Hepatocyte (in vitro differentiated cells): ENCODE data around the gene NIPAL3. TPM values are rescaled to one million over a fixed set of nuclear protein-coding genes. Genes with fewer than 3 reads are reported as not detected.

Source experiments
- DNase-seq: peaks from one replicate; pipeline ENCODE4 v3.0.0-alpha.2; 2016; ENCODE audit warnings: low spot score
- H2AFZ ChIP-seq: fragments of 200-600 bp; sonication (generic); 2 replicates; pipeline ENCODE4 v1.6.0; 2016; ENCODE audit warnings: antibody characterized with exemption, mild to moderate bottlenecking
- H3K27ac ChIP-seq: fragments of 200-600 bp; sonication (generic); 2 replicates; pipeline ENCODE4 v1.5.1; 2016; ENCODE audit warnings: mild to moderate bottlenecking
- H3K27me3 ChIP-seq: fragments of 200-600 bp; sonication (generic); 2 replicates; pipeline ENCODE4 v1.6.1; 2016
- H3K36me3 ChIP-seq: fragments of 200-600 bp; sonication (generic); replicated peaks from 2 replicates; pipeline ENCODE4 v1.5.1; 2016; ENCODE audit warnings: low read depth; ENCODE audit not compliant: insufficient read depth
- H3K4me1 ChIP-seq: fragments of 200-600 bp; sonication (generic); 2 replicates; pipeline ENCODE4 v1.5.1; 2016; ENCODE audit warnings: mild to moderate bottlenecking, moderate library complexity; ENCODE audit not compliant: insufficient read depth
- H3K4me2 ChIP-seq: fragments of 200-600 bp; sonication (generic); 2 replicates; pipeline ENCODE4 v1.6.0; 2016
- H3K4me3 ChIP-seq: fragments of 200-600 bp; sonication (generic); 2 replicates; pipeline ENCODE4 v1.5.1; 2016; ENCODE audit warnings: mild to moderate bottlenecking
- H3K79me2 ChIP-seq: fragments of 200-600 bp; sonication (generic); 2 replicates; pipeline ENCODE4 v1.6.0; 2017; ENCODE audit warnings: mild to moderate bottlenecking
- H3K9me2 ChIP-seq: fragments of 200-600 bp; sonication (generic); replicated peaks from 2 replicates; pipeline ENCODE4 v1.6.0; 2017; ENCODE audit warnings: mild to moderate bottlenecking; ENCODE audit not compliant: insufficient read depth
- H3K9me3 ChIP-seq: fragments of 200-600 bp; sonication (generic); 2 replicates; pipeline ENCODE4 v1.5.1; 2016; ENCODE audit warnings: low read depth, mild to moderate bottlenecking
- H4K20me1 ChIP-seq: fragments of 200-600 bp; sonication (generic); 2 replicates; pipeline ENCODE4 v1.6.0; 2016; ENCODE audit warnings: mild to moderate bottlenecking; ENCODE audit not compliant: insufficient read depth, poor library complexity, severe bottlenecking
- EZH2 ChIP-seq: fragments of 200-600 bp; sonication (generic); IDR thresholded peaks from 2 replicates; pipeline ENCODE4 v1.6.1; 2016; ENCODE audit warnings: antibody characterized with exemption, mild to moderate bottlenecking, borderline replicate concordance
- EZH2phosphoT487 ChIP-seq: fragments of 200-600 bp; sonication (generic); IDR thresholded peaks from one replicate; pipeline ENCODE4 v1.6.1; 2018; ENCODE audit warnings: antibody characterized with exemption, mild to moderate bottlenecking, low read depth, moderate library complexity; ENCODE audit not compliant: unreplicated experiment, severe bottlenecking
- WGBS: methylation state at CpG from one replicate; pipeline ENCODE4 v1.1.6; 2016; ENCODE audit warnings: low lambda C conversion rate; ENCODE audit errors: missing lambda C conversion rate; 5-methylcytosine and 5-hydroxymethylcytosine counted together
- polyA plus RNA-seq: library from polyadenylated mRNA; unstranded; fragments of >200 nt; fragmentation: Nextera tagmentation; extraction: Ambion mirVana; gene quantifications from 2 replicates; pipeline ENCODE4 v1.2.1, GENCODE V29; 2016
- total RNA-seq: library from RNA; depleted of rRNA; stranded (reverse); fragments of >200 nt; gene quantifications from 2 replicates; pipeline ENCODE4 v1.2.3, GENCODE V29; 2014
- TF ChIP-seq, protein P1 (sequence below): fragments of 200-600 bp; sonication (generic); IDR thresholded peaks from 2 replicates; pipeline ENCODE4 v1.5.1; 2016; ENCODE audit warnings: antibody characterized with exemption, mild to moderate bottlenecking; ENCODE audit not compliant: poor library complexity

NIPAL3 gene
- total and polyA plus RNA-seq, 2 experiments from 2014 or later: 26.6 to 27.3 TPM

DNA sequence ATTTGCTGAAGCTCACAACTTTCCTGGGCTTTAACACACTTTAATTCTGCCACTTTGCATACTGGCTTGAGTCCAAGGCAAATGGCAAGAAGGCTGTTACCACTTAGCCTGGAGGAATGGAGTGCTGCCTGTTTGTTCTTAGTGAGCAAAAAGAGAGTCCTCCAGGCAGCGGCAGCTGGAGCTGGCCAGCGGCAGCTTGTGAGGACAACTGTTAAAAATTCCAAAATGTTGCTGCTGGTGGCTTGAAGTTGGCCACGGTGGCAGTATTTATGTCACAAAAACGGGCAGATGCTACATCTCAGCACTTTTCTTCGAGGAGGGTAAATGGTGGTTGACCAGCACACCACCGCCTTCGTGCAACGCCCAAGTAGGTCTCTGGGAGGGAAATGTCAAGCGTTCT is 29.4 kb upstream of the NIPAL3 start:
- WGBS: 80% methylated on average over 9 of the region's 9 CpGs
- no peaks in the 10 kb centered on the region for H3K9me2 ChIP-seq
- H3K4me3 ChIP-seq: no peak overlapping the region
- H4K20me1 ChIP-seq: no peaks in the 10 kb centered on the region
- no peak for DNase-seq
- H3K36me3 ChIP-seq: no peaks in the 10 kb centered on the region
- no peaks in the 10 kb centered on the region for H3K9me3 ChIP-seq
- H3K27ac ChIP-seq: no peak overlapping the region
- H3K27me3 ChIP-seq: no peaks in the 10 kb centered on the region
- H3K79me2 ChIP-seq: no peaks in the 10 kb centered on the region
- TF ChIP-seq EZH2phosphoT487 (no peak), EZH2 (no peak)
- TF ChIP-seq, protein P1, sequence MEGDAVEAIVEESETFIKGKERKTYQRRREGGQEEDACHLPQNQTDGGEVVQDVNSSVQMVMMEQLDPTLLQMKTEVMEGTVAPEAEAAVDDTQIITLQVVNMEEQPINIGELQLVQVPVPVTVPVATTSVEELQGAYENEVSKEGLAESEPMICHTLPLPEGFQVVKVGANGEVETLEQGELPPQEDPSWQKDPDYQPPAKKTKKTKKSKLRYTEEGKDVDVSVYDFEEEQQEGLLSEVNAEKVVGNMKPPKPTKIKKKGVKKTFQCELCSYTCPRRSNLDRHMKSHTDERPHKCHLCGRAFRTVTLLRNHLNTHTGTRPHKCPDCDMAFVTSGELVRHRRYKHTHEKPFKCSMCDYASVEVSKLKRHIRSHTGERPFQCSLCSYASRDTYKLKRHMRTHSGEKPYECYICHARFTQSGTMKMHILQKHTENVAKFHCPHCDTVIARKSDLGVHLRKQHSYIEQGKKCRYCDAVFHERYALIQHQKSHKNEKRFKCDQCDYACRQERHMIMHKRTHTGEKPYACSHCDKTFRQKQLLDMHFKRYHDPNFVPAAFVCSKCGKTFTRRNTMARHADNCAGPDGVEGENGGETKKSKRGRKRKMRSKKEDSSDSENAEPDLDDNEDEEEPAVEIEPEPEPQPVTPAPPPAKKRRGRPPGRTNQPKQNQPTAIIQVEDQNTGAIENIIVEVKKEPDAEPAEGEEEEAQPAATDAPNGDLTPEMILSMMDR: no peak
- H3K4me1 ChIP-seq: no peaks in the 10 kb centered on the region
- H2AFZ ChIP-seq: no peak overlapping the region
- no peak overlapping the region for H3K4me2 ChIP-seq

DNA sequence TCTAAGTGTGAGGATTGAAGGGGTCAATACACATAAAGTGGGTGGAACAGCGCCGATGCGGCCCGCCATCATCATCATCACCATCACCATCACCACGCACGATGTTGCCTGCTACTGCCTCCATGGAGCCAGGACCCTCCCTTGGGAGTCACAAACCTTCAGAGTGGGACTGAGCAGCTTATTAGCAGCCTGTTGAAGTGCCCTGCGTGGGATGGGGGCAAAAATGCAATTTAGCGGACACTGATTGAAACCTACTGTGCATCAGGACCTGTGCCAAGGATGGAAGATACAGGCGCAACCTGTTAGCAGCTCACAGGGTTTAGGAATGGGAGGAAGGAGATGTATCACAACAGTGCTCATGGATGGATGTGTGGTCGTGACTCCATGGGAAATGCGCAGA is 28.7 kb upstream of the NIPAL3 start:
- no peaks in the 10 kb centered on the region for H4K20me1 ChIP-seq
- no peaks in the 10 kb centered on the region for H3K79me2 ChIP-seq
- no peak for DNase-seq
- H3K27ac ChIP-seq: no peak overlapping the region
- no peaks in the 10 kb centered on the region for H3K27me3 ChIP-seq
- TF ChIP-seq, protein P1: no peak
- no peak for TF ChIP-seq EZH2phosphoT487
- no peak for TF ChIP-seq EZH2
- 95% methylated on average over 11 of the region's 11 CpGs for WGBS
- H3K4me3 ChIP-seq: no peak overlapping the region
- H3K36me3 ChIP-seq: no peaks in the 10 kb centered on the region
- H3K4me2 ChIP-seq: no peak overlapping the region
- no peak overlapping the region for H2AFZ ChIP-seq
- no peaks in the 10 kb centered on the region for H3K9me3 ChIP-seq
- no peaks in the 10 kb centered on the region for H3K4me1 ChIP-seq
- H3K9me2 ChIP-seq: no peaks in the 10 kb centered on the region

DNA sequence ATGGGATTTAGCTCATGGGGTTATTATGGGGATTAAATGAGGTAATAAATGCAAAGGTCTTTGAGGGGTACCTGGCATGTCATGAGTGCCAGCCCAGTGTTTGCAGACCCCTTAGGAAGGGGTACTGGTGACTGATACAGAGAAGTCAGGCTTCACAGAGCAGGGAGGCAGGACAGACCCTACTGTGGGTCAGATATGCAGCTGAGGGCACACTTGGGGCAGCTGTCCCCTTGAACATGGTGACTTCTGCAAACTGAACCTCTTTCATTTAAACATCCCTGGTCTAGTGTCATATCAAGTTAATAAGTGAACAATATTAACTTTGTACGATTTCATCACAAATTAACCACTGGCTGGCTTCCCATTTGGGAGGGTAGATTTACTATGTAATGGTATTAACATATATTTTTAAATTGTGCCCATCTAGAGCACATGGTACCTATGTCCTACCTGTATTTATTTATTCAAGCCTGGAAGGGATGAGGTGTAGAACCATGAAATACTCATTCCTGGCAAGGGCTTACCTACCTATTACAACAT is 27.9 kb upstream of the NIPAL3 start:
- no peak overlapping the region for H3K27ac ChIP-seq
- no peaks in the 10 kb centered on the region for H3K36me3 ChIP-seq
- no peak overlapping the region for H3K4me3 ChIP-seq
- H3K27me3 ChIP-seq: no peaks in the 10 kb centered on the region
- H3K9me3 ChIP-seq: no peaks in the 10 kb centered on the region
- no peaks in the 10 kb centered on the region for H3K9me2 ChIP-seq
- no peak for TF ChIP-seq EZH2phosphoT487
- TF ChIP-seq, protein P1: no peak
- TF ChIP-seq EZH2: no peak
- no peak overlapping the region for H3K4me2 ChIP-seq
- no peak overlapping the region for H2AFZ ChIP-seq
- H4K20me1 ChIP-seq: no peaks in the 10 kb centered on the region
- no peak for DNase-seq
- WGBS: 89% methylated on average over 1 of the region's 1 CpG
- no peaks in the 10 kb centered on the region for H3K79me2 ChIP-seq
- no peaks in the 10 kb centered on the region for H3K4me1 ChIP-seq

DNA sequence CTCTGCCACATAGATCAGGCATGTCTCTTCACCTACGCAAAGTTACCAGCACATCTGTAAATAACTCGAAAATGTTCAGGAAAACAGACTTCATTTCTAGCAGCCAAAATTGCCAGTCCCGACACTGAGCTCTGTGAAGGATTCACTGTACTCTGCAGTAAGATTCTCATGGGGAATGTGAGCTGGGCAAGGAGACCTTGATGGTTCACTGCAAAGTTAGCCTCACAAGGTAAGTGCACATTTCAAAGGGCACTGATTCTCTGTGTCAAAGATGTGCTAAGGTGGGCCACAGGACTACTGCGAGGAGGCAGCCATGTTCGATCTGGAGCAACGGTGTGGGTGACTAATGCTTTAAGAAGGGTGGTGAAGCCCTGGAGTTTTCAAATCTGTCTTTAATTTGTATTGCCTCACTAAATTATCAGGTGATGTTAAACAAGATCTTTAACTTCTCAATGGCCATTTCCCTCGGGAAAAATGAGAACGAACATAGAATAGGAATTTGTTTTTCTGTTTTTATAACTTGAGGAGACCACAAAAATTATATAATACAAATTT is 27.2 kb upstream of the NIPAL3 start:
- Histone ChIP-seq H3K4me3 (no peak overlapping the region), H3K27ac (no peak overlapping the region), H4K20me1 (no peaks in the 10 kb centered on the region), H3K27me3 (no peaks in the 10 kb centered on the region), H3K4me1 (no peaks in the 10 kb centered on the region), H3K9me3 (no peaks in the 10 kb centered on the region), H3K4me2 (no peak overlapping the region), H3K9me2 (no peaks in the 10 kb centered on the region), H3K79me2 (no peaks in the 10 kb centered on the region), H2AFZ (no peak overlapping the region), H3K36me3 (no peaks in the 10 kb centered on the region)
- WGBS: 83% methylated on average over 8 of the region's 8 CpGs
- no peak for DNase-seq
- TF ChIP-seq, protein P1: no peak
- TF ChIP-seq EZH2phosphoT487: no peak
- TF ChIP-seq EZH2: no peak
